ENCODE measurements around the gene GAL3ST2.
A peak's percentile ranks its signal among the peaks of the same experiment; 100 is the strongest.
"Not testable (repeated sequence)": the region's sequence is repeated elsewhere in the genome, so short reads cannot be mapped to it uniquely, and the experiment has no call there.

Gene GAL3ST2

DNA sequence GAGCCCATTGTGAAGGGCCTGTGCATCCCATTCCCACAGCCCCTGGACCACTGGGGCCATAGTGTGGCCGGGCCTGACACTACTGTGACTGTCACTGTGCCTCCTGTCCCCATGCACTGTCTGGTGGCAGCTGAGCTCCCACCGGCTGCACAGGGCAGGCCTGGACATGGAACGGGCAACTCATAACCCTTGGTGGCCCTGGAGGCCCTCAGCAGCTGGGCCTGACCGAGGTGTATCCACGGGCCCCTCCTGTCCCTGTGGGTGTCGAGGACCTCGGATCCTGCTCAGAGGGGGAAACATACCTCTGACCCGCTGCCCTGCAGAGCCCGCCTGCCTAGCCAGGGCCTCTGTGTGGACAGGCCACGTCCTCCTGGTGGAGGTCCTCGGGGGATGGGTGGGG, 7.8 kb upstream of the GAL3ST2 start:
- DNase-seq (ENCODE audit: low spot score) = no peak

DNA sequence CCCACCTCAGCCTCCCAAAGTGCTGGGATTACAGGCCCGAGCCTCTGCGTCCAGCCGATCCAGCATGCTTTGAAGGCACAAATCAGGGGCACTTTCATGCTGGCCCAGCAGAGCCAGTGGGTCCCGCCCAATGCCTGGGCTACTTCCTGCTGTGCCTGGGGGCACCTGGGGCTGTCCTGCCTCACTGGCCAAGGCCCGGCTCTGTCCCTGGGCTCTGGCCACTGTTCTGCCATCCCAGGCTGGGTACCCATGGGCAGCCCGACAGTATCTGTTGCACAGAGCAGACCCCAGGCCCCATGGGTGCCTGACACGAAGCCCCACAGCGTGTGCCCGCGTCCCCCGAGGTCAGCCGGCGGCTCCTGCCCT, 6.8 kb upstream of the GAL3ST2 start:
- DNase-seq (ENCODE audit: low spot score) = no peak

DNA sequence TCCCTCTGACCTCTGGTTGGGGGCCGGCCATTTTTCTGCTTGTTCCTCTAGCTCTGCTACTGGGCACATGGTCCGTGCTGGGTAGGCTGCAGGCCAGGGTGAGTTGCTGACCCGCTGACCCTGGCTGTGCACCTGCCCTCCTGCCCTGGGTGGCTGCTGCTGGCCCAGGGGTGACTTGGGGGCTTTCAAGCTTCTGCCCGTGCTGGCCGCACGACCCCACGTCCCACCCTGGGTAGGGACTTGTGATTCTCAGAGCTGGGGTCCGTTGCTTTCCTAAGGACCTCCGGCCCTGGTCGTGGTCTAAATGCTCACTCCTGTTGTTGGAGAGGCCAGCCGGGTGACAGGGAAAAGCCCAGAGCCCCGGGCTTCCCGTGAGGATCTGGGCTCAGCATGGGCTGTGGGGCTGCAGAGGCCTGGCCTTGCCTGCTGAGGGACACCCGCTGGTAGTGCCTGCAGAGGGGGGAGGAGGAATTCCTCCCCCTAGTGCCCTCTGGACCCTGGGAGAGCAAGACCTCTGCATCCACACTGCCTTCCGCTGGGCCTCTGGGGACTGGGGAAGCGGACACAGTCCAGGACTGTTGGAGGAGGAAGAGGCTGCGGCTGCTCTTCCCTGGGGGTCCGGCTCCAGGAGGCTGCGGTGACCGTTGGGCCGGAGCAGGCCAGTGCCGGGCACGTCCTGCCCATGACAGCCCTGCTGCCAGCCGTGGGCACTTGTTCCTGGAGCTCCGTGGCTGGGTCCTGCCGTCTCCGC, 6.3 kb upstream of the GAL3ST2 start:
- DNase-seq (ENCODE audit: low spot score) = no peak

DNA sequence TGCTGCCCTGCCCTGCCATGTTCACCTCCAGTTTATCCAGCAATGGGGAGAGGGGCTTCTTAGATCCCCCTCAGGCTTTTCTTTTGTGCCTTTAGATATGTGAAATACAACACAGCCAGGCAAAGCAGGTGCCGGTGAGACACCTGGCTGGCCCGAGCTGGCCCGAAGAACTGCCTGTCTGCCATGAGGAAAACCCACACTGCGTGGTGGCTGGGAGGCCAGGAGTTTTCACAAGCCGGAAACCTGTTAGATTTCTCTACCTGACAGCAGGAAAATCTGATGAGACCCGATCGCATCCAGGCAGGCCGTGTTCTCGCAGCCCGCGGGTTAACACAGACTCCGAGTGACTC, 5.7 kb upstream of the GAL3ST2 start:
- no peak for DNase-seq (ENCODE audit: low spot score)

DNA sequence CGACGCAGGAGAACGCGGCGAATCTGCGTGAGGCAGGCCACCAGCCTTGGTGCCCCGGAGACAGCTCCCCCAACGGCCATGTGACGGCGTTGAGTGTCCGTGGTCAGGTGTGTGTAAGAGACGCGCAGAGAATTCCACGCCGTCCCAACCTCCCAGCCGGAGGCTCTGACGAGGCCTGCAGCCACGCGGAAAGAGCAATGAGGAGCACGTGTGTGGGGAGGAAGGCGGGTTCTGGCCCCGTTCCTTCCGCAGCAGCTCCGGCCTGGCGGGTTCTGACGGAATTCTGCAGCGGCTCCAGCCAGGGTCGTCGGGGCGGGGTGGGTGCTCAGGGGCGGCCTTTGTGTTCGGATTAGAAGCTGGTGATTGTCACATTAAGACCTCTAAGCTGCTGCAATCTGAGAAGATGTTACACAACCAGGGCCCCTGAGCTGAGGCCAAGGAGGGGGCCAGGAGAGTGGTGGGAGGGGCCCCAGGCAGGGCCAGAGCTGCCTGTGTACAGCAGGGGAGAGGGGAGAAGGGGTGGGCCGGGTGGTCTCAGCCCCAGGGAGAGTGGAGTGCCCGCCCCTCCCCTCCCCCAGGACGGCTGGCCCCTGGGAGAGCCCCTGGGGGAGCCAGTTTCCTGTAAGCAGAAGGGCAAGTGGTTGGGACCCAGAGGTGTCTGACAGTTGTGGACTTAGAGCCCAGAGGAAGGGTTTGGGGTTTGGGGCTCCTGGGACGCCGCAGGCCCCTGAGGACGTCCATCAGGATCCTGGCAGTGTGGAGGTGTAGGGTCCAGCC, 5.1 kb upstream of the GAL3ST2 start:
- peak; percentile 34 for DNase-seq (ENCODE audit: low spot score)

DNA sequence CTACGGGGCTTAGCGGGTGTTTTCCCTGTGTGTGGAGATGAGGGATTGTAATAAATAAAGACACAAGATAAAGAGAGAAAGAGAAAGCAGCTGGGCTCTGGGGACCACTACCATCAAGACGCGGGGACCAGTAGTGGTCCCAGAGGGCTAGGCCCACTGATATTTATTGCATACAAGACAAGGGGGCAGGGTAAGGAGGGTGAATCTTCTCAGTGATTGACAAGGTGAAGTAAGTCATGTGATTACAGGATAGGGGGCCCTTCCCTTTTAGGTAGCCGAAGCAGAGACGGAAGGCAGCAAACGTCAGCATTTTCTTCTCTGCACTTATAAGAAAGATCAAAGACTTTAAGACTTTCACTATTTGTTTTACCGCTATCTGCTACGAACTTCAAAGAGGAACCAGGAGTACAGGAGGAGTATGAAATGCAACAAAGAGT, 4.5 kb upstream of the GAL3ST2 start:
- DNase-seq (ENCODE audit: low spot score) = no peak

DNA sequence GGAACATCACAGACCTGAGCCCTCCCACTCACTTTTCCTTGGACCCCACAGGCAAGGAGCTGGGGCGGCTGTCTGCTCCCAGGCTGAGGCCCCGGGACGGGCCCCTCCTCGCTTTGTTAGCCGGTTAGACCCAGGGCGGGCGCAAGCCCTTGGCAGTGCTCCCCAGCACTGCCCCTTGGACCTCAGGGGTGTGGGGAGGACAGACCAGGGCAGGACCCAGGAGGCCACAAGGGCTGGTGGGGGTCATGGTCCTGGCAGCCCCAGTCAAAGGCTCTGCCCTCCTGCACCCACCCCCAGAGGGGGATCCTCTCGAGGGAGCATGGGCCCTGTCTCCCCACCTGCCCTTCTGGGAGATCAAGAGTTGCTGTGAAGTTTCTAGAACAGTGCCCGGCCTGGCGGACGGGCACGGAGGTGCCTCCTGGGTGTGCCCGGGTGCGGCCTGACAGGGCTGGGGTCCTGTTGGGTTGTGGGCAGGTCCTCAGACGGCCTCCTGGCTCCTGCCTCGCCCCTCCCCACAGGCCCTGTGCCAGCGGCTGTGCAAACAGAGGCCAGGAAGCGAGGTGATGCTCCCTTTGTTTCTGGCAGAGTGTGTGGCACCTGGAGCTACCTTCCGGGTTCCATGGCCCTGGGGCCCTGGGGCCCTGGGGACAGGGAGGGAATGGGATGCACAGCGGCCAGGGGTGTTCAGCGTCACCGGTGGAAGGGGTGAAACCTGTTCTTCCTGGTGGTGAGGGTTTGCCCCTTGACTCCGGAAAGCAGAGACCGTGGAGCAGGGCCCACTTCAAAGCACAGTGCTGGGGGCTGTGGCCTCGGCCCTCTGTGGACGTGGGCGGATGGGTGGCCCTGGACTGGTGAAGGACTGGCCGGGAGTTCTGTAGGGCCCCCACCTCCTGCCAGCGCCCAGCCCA, 2.9 kb upstream of the GAL3ST2 start:
- no peak for DNase-seq (ENCODE audit: low spot score)

DNA sequence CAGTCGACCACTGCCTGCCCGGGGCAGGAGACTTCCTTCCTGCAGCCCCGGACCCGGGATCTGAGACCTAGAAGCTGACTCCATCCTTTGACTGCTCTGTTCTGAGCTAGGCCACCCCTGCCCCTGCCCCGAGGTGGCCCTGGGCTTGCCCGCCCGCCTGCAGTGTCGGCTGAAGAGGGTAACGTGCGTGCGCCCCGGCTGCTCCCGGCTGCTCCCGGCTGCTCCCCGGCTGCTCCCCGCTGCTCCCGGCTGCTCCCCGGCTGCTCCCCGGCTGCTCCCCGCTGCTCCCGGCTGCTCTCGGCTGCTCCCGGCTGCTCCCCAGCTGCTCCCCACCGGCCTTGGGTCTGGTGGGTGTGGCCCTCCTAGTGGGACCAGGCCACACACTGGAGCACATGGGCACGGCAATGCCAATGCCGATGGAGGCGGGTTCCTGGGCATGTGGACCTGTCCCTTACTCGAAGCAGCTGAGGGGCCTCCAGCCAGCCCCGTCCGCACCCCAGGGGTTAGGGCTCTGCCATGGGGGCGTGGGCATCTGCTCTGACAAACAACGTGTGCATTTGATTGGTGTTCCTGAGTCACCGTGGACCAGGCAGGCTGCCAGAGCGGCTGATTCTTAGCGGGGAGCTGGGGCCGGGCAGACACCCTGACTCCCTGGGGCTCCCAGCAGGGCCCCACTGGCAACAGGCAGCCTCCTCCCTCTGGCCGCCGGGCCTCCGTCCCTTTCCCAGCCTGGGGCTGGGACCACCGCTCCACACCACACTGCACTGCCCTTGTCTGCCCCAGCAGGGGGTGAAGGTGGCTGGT, 2.0 kb upstream of the GAL3ST2 start:
- DNase-seq (ENCODE audit: low spot score) = no peak

DNA sequence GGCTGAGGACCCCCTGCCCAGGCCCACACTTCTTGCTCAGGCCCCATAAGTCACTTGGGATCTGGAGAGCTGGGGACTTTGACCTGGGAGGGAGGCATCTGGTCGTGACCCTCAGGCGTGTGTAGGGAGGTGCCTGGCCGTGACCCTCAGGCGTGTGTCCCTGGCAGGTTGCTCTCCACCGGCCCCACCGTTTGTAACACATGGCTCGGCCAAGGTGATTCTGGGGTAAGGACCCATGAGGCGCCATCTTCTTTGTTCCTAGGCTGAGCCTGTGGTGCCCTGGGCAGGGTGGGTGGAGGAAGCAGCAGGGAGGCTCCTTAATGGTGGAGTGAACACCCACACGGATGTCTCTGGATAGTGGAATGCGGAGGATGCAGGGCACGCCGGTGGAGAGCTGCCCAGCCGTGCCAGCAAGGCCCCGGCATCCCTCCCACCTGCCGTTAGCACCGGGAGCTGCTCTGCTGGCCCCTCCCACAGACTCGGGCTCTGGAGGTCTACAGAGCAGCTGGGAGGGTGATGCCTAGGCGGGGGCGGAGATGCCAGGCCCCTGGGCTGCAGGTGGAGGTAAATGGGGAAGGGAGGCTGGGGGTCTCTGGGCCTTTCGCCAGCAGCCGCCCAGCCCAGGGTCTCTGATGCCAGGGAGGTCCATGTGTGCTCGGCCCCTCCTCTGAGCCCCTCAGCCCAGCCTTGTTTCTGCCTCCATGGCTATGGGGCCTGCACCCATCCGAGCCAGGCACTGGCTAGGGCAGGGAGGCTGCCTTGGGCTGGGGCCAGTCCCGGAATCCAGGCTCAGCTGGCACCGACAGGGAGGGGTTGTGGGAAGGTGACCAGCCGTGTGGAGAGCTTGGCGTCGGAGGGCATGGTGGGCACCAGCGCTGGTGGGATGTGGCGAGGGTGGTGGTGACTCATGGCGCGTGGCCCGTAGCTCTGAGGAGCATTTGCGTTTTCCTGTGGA, 1.1 kb upstream of the GAL3ST2 start:
- peak; percentile 17 for DNase-seq (ENCODE audit: low spot score)

DNA sequence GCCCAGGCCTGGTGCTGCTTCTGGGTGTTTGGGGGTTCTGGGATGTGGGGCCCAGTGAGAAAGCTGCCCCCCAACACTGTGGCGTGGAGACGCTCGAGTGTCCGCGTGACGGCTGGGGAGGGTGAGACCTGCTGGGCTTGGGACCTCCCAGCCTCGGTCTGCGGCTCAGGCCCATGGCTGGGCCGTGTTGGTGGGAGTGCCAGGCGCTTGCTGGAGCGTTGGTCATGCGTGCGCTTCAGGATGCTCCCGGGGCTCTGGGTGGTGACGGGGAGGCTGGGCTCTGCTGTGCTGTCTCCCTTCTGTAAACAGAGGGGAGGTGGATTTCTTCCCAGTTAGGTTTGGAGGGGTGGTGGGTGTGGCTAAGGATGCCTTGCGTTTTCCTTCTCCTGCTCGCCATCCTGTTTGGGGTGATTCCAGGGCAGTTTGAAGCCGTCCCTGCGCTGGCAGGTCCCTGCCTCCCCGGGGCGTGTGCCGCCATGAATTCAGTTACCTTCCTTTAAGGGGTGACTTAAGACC, 606 bp downstream of the GAL3ST2 start:
- DNase-seq (ENCODE audit: low spot score) = no peak

DNA sequence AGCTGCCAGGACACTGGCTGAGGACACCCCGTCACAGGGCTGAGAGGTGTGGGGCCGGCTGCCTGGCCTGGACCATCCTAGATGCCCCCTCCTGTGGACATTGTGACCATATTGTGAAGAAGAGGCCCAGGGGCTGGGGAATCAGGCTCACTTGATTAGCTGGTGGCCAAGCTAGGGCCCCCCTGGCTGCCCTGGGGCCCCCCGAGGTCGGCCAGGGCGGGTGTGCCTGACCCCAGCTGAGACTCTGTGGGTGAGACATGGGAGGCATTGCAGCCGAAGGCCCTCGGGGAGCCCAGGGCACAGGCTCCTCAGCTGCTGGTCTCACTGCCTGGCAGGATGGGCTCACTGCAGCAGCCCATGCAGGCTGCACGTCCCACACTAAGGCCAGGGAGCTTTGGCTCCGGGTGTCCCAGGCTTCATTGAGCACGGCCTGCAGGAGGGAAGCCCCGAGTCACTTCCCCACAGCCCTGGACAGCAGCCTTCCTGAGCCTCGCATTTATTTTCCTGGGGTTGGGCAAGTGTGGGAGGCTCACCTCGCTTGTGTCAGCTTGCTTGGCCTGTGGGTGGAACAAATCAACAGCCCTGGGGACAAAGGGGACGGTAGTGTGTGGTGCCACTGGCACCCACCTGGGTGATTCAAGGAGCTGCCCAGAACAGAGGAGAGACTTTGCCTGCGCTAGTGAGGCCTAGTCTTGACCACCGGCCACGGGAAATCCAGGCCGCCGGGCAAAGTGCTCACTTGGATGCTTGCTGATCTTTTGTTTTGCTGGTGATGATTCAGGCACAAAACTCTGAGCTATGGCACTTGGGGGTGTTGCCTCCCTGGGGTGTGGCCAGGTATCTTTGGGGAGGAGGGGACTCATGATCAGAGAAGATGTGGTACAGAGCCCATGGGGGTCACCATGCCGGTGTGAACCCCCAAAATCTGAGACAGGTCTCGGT, 1.3 kb downstream of the GAL3ST2 start:
- DNase-seq (ENCODE audit: low spot score) = peak; percentile 9

DNA sequence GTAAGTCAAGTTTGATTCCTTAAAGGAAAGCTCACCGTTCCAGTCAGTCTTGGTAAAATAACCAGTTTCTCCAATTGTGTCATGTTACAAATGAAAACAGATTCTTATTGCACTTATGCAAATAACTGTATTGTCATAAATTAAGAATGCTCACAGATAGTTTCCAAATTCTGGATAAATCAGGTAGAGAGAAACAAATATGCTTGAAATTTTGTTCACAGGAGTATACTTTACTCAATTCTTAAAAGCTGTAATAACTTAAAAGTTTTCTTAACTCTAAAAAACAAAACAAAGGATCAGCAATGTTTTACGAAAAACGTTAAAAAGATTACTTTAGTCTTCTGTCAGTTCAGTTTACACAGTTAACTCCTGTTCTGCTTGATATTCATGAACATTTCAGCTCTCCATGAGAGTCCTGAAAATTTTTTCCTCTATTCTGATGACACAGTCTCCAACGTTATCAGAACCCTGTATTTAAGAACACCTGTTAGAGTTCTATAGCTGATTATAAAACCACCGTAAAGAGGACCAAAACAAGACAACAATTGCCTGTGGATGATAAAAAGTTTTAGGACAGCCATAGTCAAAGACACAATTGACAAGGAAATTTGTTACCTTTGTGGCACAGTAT, 4.4 kb downstream of the GAL3ST2 start:
- DNase-seq (ENCODE audit: low spot score) = no peak

DNA sequence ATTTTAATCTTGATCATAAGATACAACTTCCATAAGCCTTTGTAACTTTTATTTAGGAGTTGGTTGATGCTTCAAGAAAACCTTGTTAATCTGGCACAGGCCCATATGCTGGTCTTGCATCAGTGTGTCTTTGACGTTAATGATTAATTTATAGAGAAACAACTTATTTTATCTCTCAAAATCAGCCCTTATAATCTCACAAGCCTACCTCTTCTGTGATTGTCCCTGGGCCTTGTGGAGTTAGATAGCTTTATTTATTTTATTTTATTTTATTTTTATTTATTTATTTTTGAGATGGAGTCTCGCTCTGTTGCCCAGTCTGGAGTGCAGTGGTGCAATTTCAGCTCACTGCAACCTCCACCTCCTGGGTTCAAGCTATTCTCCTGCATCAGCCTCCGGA, 5.4 kb downstream of the GAL3ST2 start:
- not testable (repeated sequence) for DNase-seq (ENCODE audit: low spot score)

DNA sequence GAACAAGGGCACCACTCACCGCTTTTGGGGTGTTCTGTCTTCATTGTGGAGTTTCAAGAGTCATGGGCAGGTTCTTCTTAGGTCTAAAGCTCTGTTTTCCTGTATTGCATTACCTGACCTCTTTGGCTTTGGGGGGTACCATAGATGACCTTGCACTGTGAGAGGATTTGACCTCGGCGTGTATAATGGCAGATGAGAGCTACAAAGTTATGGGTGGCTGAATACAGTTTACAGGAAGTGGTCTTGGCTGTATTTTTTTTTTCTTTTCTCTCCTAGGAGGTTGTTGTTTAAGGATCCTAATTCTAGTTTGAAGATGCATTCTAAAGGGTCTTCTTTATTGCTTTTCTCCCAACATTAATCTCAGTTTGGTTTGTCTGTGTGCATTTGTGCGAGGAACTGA, 11.5 kb downstream of the GAL3ST2 start:
- no peak for DNase-seq (ENCODE audit: low spot score)

DNA sequence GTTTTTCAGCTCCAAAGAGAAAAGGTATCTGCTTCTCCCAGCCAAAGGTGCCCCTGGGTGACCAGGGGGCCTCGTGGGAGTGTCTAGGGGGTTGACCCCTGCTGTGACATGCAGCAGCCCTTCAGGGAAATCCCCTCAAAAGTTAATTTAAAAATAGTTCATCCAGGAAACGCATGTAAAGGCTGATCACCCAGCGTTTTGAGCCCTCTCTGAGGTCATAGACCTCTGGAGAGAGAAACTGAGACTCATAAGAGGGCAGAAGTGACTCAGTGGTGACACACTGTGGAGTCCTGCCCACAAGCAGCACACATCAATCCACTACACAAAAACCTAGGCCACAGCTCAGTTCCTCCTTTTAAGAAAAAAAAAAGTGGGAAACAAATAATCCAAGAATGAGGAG, 11.9 kb downstream of the GAL3ST2 start:
- DNase-seq (ENCODE audit: low spot score) = peak; percentile 71

DNA sequence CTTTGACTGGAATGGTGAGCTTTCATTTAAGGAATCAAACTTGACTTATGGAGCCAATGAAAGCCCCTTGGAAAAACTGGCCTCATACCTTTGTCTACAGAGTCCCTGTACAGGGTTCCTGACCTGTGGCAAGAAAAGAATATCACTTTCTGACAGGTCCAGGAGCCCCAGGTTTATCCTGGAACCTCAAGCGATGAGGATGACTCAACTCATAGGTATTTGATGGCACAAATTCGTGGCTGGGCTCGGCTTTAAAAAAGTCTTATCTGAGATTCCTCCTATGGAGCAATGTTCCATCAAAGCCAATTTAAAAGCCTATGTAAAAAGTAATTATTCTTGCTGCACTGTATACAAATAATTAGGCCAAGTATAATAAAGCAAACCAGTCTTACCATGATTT, 14.8 kb downstream of the GAL3ST2 start:
- DNase-seq (ENCODE audit: low spot score) = not testable (repeated sequence)

DNA sequence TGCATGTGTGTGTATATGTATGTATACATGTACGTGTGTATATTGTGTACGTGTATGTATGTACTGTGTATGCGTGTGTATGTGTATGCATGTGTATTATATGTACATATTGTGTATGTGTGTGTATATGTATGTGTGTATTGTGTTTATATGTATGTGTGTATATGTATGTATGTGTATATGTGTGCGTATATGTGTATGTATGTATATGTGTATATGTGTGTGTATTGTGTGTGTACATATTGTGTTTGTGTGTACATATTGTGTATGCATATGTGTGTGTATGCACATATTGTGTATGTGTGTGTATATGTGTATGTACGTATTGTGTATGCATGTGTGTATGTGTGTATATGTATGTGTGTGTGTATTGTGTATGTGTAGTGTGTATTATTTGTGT, 16.8 kb downstream of the GAL3ST2 start:
- DNase-seq (ENCODE audit: low spot score) = no peak

DNA sequence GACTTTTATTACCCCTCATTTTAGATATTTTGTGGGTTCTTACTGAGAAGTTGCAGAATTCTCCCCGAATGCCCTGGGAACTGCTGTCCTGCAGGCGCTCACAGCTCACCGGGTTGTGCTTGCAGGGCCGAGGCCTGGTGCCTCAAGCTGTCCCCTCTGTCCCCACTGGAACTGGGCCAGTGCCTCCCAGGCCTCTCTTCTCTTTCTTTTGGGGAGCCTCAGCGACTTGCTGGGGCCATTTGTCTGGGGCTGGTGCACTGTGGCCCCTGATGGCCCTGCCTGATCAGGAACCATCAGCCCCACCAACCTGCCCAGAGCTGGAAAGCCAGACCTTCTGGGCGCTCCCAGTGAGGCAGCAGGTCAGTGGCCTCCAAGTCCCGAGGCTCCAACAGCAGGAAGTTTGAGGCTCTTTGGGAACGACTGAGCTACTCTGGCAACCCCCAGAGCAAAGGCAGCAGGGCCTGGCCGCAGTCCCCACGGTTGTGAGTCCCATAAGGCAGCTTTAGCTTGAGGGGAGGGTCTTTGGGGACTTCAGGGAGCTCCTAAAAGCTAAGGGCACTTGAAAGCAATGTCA, 17.7 kb downstream of the GAL3ST2 start:
- no peak for DNase-seq (ENCODE audit: low spot score)
